SK-N-MC (cell line): Measurements from ENCODE around the gene CLASP1.

Experiments used
- EZH2 ChIP-seq: fragments of 200-600 bp; sonication (generic); IDR thresholded peaks from one replicate; pipeline ENCODE4 v1.6.1; 2017; ENCODE audit warnings: antibody characterized with exemption
- FOXP2 ChIP-seq: optimal IDR thresholded peaks from 2 replicates; pipeline ENCODE3; 2011; ENCODE audit warnings: mild to moderate bottlenecking, moderate library complexity; ENCODE audit not compliant: insufficient read depth; ENCODE audit errors: extremely low read length, control extremely low read depth
- POLR2AphosphoS5 ChIP-seq: IDR thresholded peaks from 2 replicates; pipeline ENCODE4 v1.6.1; 2012; ENCODE audit warnings: mild to moderate bottlenecking, low read depth, low read length, borderline replicate concordance

DNA sequence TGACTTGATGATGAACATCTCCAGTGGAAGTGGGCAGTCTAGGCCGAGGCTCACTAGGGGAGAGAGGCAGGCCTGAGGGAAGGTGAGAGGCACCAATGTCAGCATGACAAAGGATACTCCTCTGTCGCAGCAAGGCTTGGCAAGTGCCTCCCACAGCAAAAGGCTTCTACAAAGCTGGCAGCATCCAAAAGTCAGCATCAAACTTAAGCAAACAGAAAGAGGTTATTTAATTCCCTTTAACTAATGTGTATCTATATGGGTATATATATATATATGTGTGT, 45.8 kb upstream of the CLASP1 start:
- TF ChIP-seq EZH2: no peak
- TF ChIP-seq POLR2AphosphoS5: no peak
- TF ChIP-seq FOXP2: no peak
